GM19351 (cell line): ENCODE measurements around the gene SERP1.
"Not testable (repeated sequence)": the region's sequence is repeated elsewhere in the genome, so short reads cannot be mapped to it uniquely, and the experiment has no call there.

Experiments used
- ATAC-seq: cut with Tn5 transposase; IDR thresholded peaks from one replicate; pipeline ENCODE4 v1.9.1; 2021; ENCODE audit warnings: mild to moderate bottlenecking, moderate library complexity; ENCODE audit not compliant: unreplicated experiment

SERP1 gene

DNA sequence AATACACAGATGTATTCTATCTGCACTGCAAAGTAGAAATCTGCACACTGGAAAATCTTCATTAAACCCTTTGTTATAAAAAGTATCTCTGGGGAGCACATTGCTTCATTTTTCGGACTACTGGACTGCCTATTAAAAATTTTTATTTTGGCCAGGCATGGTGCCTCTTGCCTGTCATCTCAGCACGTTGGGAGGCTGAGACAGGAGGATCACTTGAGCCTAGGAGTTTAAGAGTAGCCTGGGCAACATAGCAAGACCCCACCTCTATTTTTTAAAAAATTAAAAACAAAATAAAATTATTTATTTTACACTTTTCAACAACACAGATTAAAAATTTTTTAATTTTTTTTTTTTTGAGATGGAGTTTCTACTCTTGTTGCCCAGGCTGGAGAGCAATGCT, 6.0 kb downstream of the SERP1 start:
- ATAC-seq: no peak

GRCh38 chr3:150538324-150539208, 7.7 kb downstream of the SERP1 start:
- ATAC-seq: no peak

DNA sequence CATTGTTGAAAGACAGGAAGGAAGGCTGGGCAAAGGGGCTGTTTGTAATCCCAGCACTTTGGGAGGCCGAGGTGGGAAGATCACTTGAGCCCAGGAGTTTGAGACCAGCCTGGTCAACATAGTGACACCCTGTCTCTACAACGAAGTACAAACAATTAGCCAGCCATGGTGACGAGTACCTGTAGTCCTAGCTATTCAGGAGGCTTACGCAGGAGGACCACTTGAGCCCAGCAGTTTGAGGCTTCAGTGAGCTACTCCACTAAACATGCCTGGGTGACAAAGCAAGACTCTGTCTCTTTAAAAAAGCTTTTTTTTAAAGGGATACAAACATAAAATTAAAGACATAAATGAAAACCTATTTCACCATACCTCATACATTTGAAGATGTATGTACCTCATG, 11.1 kb downstream of the SERP1 start:
- no peak for ATAC-seq

GRCh38 chr3:150531775-150532174, 14.5 kb downstream of the SERP1 start:
- no peak for ATAC-seq

GRCh38 chr3:150528354-150528797, 17.9 kb downstream of the SERP1 start:
- no peak for ATAC-seq

DNA sequence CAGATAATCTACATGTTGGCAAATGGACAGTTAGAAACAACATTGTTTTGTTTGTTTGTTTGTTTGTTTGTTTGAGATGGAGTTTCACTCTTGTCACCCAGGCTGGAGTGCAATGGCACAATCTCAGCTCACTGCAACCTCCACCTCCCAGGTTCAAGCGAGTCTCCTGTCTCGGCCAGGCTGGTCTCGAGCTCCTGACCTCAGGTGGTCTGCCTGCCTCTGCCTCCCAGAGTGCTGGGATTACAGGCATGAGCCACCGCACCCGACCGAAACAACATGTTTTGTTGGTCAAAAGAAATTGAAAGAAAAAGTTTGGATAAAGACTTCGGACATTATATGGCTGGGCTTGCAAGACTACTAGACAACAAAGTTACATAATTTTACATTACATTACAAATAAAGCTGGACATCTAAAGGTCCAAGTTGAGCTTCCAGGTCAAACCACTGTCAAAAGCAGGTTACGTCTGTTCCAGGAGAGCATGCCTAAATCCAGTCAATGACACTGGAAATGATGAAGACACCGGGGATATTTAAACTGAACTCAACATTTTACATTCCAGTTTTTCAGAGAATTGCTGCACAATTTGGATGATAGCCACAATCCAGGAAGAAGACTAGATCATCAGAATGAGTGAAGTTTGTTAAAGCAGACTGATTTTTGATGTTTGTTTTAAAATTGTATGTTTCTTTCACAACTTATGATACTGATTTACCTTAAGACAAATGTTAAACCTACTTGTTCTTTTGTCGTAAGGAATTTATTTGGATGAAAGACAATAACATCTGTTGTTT, 18.6 kb downstream of the SERP1 start:
- no peak for ATAC-seq

GRCh38 chr3:150523538-150523937, 22.8 kb downstream of the SERP1 start:
- ATAC-seq: no peak

DNA sequence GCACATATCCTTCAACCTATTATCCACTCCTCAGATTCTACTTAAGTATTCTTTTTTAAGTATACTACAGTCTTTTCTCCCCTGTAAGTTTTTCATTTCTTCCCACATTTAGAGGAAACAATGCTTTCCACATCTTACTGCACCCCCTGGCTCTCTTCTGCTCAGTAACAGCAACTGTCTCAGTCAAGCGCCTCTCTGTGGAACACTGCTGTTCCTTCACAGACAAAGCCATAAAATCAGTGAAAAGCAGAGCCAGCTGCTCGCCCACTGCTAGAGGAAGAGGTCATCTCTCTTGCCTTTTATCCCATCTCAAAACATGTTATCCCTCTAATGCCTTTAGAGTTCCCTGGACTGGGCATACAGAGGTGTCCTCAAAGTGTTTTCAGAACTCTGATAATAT, 24.8 kb downstream of the SERP1 start:
- no peak for ATAC-seq

DNA sequence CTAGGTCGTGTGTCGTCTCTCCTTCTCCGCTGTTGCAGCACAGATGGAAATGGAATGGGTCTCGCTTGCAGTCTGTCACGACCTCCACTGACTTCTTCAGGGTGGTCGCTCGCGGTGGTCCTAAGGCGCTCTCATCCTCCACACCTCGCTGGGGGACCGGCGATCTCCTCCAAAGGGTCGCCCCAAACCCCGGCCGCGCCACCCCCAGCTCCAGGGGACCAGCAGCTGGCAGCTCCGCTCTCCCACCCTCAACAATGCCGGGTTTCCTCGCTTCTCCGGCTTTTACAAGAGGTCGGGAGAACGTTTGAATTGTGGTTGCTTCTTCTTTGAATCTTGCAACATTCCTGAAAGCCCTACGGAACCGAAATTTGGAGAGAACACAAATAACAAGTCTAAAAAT, 25.9 kb downstream of the SERP1 start:
- no peak for ATAC-seq

DNA sequence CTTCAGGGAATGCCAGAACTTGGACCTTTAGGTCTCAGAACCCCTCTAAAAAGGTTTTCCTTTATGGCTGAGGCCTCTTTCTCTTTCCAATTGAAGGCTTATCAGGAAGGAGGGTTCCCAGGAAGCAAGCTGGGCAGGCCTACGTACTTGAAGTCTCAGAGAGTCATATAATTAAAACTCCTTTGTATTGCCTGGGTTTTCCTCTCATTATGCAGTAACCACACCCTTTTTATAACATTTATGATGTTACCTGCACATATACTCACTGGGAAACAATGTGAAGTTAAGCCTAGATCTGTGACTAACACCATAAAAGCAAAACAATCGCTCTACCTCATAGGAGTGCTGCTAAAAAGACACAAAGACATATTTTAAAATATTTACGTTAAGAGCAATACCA, 27.3 kb downstream of the SERP1 start:
- no peak for ATAC-seq

- ATAC-seq: no peak
Observed at GRCh38 chr3:150515210-150515609, 31.1 kb downstream of the SERP1 start.

GRCh38 chr3:150511122-150511821, 35.0 kb downstream of the SERP1 start:
- ATAC-seq: no peak

DNA sequence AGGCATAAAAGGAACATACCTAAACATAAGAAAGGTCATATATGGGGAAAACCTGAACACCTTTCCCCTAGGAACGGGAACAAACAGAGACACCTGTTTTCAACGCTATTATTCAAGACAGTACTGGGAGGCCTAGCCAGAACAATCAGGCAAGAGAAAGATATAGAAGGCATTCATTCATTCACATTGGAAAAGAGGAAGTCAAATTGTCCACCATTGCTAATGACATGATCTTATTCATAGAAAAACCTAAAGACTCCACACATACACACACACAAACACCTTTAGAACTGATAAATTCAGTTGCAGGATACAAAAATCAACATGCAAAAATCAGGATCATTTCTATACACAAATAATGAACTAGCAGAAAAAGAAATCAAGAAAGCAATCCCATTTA, 36.5 kb downstream of the SERP1 start:
- ATAC-seq: no peak

GRCh38 chr3:150508401-150508800, 37.9 kb downstream of the SERP1 start:
- no peak for ATAC-seq

DNA sequence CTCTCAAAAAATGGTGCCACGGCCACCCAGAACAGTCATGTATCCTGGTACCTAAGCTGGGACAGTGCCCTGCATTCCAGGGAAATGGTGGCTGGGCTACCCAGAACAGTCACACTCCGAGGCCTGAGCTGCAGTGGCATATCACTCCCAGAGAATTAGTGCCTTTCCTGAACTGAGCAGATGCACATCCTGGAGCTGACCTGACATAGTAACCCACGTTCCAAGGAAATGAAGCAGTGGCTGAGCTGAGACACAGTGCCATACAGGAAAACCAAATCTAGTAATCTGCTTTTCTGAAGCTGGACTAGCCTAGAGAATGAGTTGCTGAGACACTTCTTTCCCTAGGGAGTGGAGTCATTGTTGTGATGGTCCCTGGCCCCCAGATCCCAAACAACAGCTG, 41.8 kb downstream of the SERP1 start:
- ATAC-seq: no peak

- no peak for ATAC-seq
Observed at GRCh38 chr3:150503402-150504099, 42.7 kb downstream of the SERP1 start.

GRCh38 chr3:150500960-150501359, 45.3 kb downstream of the SERP1 start:
- not testable (repeated sequence) for ATAC-seq

GRCh38 chr3:150497956-150498355, 48.3 kb downstream of the SERP1 start:
- ATAC-seq: no peak

- no peak for ATAC-seq
Observed at GRCh38 chr3:150495563-150496168, 50.6 kb downstream of the SERP1 start.

DNA sequence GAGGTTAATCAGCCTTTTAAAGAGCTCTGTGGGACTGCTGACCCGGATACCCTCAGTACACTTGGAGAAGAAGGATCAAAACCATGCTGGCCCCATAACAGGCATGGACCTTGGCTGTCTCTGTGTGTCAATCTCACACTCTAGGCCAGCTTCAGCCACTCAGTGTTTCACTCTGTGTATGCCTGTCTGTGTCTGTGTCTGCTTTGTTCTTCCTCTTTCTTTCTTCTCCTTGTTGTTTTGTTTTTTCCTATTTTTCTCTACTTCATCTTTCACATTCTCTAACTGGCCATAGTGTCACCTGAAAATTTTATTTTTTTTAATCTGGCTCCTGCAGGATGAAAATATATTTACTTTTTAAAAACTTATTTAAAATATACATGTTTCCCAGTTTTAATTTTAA, 51.1 kb downstream of the SERP1 start:
- ATAC-seq: no peak
